ENCODE measurements around the gene IQGAP2.
"Not testable (repeated sequence)": the region's sequence is repeated elsewhere in the genome, so short reads cannot be mapped to it uniquely, and the experiment has no call there.

IQGAP2 gene

DNA sequence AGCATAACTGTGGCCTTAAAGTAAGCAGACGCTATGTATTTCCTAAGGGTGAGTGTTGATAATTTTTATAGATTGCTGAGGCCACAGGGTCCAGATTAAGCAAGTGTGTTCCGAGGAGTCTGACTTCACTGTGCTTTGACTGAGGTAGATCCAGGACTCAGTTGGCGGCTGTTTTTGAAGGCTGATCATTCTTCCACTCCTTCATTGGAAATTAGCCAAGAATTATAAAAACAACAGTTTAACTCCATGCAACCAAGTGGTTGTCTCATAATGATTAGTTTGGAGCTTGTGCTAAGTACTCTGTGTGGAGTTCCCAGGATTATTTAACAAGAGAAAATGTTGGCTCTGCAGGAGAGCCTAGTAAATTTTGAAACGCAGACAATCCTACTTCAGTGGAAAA, 19.1 kb downstream of the IQGAP2 start:
- FAIRE-seq, result no peak

DNA sequence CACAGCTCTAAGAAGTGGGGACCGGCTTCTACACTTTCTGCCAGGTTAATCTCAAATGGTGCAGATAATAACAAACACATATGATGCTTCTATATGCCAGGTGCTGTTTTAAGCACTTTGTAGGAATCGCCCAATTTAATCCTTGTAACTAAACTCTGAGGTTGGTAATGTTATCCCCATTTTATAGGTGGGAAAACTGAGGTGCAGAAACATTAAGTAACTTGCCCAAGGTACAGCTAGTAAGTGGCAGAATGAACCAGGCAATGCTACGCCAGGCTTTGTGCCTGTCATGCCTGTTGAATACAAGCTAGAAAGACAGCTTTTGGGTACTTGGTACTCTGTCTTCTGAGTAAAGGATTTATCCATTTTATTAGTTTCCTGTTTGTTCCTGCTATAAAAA, 19.7 kb downstream of the IQGAP2 start:
- FAIRE-seq, result no peak

DNA sequence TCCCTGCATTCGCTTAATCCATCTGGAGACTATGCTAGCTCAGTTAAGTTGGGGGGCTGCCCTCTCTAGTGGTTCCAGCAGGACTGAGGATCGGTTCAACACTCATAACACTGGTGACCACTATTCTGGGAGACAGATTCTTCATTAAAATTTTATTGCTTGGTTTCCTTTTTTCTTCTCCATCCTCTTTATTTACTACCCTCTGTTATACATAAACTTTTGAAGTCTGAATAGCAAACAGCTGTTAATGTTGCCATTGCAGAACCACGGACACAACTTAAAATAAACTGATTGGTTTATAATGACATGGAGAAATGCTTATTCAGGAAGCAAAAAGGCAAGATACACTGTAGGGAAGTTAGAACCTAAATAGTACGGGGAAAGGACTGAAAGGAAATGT, 22.1 kb downstream of the IQGAP2 start:
- no peak for FAIRE-seq

DNA sequence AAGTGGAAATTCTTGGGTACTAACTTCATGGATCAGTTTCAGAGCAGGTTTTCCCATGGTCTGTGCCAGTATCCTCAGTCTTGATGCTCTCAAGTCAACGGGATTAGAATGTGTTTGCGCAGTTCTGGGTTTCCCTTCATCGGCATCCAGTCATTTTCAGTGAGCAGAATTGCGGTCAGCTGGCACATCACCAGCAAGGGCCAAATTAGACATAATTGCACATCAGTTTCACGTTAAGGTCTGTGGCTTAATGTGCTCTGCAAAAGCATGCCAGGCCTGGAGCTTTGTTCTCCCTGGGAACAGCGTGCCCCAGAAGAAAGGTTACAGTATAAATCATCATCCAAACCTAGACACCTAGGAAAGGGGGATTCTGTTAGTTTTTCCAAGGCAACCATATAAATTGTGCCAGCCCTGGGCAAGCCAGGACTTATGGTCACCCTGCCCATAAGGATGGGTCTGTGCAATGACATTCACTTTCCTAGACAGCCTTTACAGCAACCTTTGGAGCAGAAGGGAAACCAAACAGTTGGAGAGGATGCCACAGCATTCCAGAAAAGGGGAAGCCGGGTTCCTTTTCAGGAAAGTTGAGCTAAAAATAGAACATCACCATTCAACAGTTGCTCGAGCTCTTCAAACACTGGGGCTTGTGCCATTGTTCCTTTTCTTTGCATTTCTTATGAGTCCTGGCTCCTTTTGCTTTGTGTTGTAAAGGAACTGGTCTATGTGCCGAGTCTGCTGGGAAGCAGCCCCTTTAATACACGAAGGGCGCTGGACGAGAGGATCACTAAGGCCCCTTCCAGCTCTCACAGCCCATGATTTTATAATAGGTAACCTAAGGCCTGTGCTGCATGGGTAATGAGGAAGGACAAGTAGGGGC, 23.1 kb downstream of the IQGAP2 start:
- no peak for FAIRE-seq

DNA sequence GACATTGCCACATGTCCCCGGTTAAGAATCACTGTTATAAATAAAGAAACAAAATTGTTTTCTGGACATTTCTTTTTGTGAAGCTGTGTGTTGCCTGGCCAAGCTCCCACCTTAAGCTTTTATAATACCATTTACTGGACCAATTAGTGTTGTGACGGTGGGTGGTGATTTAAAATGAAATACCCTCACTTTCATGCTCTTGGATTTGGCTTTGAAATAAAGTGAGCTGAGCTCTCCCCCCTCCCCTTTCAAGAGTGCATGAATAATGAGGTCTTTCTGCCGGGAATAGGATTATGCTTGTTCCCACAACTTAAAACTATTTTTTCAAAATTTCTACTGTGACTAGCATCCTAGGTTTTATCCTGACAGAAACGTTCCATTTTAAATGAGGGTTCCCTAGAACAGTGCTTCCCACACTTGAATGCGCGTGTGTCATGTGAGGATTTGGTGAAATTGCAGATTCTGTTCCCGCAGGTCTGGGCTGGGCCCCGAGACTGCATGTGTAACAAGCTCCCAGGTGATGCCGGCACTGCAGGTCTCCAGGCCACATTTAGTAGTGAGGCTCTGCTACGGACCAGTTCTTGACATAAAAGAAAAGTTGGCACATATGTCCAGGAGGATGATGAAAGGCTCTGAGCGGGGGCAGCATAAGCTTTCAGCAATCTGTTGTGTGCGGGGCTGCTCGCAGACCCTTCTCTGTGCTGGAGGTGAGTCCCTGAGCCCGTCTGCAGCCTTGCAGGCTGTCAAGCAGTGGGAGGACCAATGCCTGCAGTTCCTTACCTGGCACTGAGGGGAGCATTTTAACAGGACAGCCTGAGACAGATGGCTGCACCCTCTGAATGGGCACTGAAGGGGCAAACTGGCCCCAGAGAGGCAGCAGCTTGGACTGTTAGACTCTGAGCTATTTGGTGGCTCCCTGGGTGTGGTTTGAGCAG, 24.4 kb downstream of the IQGAP2 start:
- no peak for FAIRE-seq

DNA sequence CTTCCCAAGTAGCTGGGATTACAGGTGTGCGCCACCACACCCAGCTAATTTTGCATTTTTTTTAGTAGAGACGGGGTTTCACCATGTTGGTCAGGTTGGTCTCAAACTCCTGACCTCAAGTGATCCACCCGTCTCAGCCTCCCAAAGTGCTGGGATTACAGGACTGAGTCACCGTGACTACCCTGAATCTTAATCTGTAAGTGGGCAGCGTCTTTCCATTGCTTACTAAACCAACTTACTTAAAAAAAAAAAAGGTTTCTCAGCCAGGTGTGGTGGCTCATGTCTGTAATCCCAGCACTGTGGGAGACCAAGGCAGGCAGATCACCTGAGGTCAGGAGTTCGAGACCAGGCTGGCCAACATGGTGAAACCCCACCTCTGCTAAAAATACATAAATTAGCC, 25.5 kb downstream of the IQGAP2 start:
- FAIRE-seq, result not testable (repeated sequence)

DNA sequence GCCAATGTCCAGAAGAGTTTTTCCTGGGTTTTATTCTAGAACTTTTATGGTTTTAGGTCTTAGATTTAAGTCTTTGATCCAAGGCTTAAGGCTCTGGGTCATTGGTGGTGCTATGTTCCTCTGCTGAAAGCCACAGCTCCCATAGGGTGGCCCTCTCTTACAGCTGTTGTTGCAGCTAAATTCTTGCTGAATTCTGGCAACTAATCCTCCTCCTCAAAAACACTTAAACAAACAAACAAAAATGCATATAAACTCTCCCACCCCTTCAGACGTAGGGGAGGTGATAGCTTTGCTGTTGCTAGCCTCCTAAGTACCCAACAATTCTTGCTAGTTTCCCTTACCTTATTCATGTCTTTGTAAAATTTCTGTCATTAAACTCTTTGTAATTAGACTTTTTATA, 30.2 kb downstream of the IQGAP2 start:
- no peak for FAIRE-seq

DNA sequence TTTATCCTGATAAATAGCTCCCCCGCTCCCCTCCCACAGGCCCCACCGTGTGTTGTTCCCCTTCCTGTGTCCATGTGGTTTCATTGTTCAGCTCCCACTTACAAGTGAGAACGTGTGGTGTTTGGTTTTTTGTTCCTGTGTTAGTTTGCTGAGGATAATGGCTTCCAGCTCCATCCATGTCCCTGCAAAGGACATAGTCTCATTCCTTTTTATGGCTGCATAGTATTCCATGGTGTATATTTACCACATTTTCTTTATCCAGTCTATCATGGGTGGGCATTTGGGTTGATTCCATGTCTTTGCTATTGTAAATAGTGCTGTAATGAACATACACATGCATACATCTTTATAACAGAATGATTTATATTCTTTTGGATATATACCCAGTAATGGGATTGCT, 34.4 kb downstream of the IQGAP2 start:
- not testable (repeated sequence) for FAIRE-seq

DNA sequence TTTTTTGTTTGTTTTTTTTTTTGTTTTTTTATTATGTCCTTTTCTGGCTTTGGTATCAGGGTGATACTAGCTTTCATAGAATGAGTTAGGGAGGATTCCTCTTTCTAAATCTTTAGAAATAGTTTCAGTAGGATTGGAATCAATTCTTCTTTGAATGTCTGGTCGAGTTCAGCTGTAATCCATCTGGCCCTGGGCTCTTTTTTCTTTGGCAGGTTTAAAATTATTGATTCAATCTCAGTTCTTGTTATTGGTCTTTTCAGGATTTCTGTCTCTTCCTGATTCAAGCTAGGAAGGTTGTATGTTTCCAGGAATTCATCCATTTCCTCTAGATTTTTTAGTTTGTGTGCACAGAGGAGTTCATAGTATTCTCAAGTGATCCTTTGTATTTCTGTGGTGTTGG, 34.9 kb downstream of the IQGAP2 start:
- FAIRE-seq, result peak; percentile 96

DNA sequence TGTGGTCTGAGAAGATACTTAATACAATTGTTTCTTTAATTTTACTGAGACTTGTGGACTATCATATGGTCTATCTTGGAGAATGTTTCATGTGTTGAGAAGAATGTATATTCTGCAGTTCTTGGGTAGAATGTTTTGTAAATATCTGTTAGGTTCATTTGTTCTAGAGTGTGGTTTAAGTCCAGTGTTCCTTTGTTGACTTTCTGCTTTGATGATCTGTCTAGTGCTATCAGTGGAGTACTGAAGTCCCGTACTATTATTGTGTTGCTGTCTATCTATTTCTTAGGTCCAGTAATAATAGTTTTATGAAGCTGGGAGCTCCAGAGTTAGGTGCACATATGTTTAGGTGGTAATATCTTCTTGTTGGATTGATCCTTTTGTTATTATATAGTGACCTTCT, 36.1 kb downstream of the IQGAP2 start:
- FAIRE-seq, result no peak

DNA sequence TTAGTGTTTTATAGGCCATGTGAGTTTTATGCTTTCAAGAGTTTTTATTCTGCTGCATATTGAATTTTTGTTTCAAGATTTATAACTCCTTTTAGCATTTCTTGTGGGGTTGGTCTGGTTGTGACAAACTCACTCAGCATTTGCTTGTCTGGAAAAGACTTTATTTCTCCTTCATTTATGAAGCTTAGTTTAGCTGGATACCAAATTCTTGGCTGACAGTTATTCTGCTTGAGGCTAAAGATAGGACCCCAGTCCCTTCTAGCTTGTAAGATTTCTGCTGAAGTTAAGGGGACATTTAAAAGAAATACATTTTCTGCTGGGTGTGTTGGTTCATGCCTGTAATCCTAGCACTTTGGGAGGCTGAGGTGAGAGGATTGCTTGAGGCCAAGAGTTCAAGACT, 36.8 kb downstream of the IQGAP2 start:
- FAIRE-seq, result no peak

DNA sequence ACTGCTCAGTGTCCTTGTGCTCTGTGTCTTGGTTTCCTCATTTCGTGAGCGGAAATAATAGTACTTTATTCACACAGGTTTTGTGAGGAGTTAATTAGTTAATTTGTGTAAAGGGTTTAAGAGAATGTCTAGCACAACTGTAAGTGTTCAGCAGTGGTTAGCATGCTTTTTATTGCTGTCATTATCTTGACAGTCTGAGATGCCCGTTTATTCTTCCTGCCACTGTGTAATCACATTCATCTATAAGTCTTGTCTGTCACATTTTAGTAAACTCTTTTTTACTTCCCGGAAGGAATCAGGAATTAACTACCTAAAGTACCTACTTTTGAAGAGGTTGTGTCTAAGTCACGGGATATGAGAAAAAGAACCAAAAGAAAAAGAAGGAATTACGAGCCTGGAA, 38.0 kb downstream of the IQGAP2 start:
- no peak for FAIRE-seq

DNA sequence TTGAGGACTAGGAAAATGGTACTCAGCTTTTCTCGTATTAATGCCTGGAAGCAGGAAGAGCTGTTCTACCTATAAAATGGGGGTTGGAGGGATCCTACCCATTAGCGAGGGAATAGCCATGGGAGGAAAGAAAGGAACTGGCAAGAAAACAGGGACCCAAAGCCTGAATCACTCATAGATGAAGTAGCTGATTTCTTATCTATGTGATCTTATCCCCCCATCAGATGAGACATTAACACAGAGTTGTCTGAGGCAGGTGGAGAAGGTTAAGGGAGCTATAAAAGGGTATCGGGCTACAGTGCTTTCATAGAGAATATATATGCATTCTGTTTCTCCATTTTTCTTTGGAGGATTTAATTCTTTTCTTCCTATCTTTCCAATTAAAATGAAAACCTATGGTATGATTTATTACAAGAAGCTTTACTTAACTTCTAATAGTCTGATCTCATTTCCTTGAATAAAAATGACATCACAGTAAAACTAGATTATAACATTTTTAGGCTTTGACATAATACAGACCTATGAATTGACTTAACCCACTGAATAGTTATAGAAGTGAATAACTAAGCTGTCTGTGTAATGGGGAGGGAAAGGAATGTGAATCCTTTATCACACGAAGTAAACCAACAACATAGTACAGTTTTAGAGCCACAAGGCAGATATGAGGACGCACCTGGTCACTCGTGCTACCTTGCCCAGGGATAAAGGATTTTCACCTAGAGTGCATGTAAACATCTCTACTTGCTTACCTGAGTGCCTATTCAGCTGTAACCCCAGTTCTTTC, 39.0 kb downstream of the IQGAP2 start:
- FAIRE-seq, result no peak

DNA sequence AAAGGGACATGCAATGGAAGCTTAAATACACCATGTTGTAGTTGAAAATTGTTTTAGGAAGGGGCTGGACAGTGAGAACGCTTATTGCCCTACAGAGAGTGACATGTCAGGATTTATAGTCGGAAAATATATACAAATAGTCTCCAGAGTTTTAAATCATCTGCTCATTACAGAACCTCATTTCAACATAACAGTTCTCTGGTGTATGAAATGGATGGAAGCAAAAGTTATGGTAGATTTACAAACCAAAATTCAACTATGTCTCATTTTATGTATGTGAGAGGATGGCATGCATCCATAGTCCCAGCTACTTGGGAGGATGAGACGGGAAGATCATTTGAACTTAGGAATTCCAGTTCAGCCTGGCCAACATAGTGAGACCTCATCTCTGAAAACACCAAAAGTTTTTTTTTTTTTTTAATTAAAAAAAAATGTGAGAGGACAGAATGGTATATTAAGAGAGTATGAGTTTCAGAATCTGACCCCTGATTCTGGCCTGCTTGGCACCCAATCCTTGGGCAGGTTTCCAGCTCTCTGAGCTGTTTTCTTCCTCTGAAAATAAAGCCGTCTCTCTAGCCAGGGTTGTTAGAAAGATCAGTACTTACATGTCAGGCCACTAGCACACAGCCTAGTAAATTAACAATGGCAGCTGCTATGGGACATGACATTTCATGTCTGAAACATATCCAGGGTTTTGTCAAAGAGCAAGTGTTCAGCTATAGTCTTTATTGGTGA, 40.1 kb downstream of the IQGAP2 start:
- no peak for FAIRE-seq

DNA sequence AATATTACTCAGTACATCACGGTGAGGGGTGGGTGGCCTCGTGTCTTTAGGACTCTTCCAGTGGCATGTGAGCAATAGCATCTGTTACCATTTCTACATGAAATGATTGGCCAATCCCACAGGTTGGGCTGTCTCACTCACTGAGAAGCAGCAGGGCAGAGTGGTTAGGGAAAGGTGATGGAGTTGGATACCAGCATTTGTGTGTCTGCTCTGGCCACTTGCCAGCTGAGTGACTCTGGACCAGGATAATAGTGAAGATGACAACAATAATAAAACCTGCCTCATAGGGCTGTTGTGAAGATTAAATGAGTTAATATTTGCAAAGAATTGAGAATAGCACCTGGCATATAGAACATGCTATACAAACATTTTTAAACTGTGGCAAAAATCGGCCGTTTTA, 42.0 kb downstream of the IQGAP2 start:
- FAIRE-seq, result no peak

DNA sequence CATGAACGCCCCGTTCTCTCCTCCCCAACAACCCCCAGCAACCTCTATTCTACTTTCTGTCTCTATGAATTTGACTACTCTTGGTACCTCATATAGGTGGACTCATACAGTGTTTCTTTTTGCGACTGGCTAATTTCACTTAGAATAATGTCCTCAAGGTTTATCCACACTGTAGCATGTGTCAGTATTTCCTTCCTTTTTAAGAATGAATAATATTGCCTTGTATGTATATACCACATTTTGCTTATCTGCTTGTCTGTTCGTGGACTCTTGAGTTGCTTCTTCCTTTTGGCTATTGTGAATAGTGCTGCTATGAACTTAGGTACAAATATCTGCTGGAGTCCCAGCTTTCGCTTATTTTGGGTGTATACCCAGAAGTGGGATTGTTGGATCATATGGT, 42.7 kb downstream of the IQGAP2 start:
- no peak for FAIRE-seq

DNA sequence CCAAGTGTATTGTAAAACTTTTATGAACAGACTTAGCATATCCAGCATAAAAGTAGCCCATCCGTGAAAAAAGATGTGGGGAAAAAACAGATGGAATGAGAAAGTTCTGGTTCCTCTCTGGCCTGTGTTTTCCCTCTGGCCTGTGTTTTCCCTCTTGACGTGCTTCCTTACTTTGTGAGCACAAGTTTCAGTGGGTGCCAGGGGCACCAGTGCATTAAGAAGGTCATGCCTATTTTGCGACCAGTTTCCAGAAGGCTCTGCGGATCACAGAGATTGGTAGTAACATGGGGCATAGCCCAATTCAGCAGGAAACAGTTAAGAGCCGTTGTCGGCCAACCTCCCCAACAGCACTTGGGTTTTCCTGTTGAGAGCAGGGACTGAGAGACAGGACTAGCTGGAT, 43.7 kb downstream of the IQGAP2 start:
- FAIRE-seq, result no peak

DNA sequence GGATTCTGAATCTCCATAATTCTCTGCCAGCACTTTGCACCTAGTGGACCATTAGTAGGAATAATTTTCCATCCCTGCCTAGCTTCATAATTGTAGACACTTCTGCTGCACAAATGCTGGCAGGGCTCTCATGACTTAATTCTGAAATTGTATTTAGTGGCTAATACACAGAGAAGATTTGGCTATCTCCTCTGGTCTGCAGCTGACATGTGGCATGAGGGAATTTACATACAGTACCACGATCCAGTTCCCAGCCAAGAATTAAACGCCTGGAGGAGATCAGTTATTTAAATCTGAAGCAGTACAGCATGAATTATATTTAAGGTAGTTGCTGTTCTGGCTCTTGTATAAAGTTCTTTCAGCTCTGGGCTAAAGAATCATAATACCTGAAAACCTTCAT, 46.5 kb downstream of the IQGAP2 start:
- FAIRE-seq, result no peak

DNA sequence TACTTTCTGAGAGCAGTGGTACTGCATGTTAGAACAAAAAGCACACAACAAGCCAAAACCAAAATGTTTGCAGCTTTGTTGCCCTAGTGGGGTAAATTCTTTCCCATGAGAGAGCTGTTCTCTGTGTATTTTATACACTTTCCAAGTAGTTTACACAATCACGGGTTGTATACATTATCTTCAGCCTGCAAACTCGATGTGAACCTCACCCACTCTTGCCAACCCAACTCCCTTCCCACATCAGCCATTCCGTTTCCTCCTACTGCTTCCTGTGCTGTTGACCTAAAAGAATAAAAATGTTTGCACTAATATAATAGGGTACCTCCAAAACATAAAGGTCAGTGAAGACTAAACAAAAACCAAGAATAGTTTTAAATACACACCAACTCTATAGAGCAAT, 47.0 kb downstream of the IQGAP2 start:
- FAIRE-seq, result no peak

DNA sequence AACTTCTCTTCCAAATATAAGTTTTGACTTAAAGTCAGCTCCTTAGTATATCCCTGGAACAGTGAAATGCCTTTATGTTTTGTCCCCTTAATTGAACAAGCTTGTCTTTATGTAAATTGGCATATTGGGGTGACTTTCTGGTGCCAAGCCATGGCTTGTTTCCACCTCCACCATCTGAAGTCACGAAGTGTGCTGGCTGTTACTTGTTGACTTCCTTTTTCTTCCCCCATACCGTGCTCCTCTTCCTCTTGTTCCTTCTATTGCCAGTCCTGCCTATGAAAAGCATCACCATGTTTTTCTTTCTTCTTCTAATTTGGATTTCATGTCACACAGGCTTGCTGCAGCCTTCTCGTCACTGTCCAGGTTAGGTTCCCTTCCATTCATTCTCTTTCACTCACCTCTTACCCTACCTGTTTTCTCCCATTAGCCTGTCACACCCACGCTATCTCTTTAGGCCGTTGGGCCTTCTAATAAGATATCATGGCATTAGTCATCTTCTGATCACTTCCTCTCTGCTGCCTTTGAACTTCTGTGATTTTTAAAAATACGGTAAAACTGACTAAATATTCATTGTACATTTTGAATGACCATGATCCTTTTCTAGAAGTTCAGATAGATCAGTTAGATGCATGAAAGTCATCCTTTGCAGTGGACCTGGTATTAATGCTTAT, 48.1 kb downstream of the IQGAP2 start:
- FAIRE-seq, result no peak

DNA sequence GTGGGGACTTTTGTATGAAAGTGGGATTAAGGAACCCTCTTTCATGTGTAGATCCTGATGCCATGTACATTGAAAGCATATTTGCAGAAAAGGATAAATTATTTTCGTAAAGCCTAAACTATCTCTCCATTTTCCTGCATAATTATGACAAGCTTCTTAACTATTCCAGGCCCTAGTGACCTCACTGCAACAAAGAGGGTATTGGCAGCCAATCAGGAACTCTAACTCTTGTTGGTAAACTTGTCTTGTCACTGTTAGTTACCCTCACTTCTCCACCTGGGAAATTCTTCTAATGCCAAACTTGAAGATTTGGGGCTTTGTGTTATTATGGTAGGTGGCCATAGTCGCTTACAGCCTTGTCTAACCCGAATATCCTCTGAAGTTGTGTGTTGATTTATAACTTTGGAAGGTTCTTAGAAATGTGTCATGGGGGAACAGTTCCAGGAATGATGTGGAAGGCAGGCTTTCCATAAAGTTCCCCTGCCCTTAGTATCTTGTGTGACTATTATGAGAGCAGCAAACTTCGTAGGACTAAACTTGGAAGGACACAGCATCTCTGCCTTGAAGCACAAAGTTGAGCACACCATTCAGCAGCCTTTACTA, 52.5 kb downstream of the IQGAP2 start:
- no peak for FAIRE-seq

Measured in islet of Langerhans (tissue), 1 donor.